WTC11 (cell line): ENCODE results near the gene FXYD7. TPM values are rescaled to one million over a fixed set of nuclear protein-coding genes. Genes with fewer than 3 reads are reported as not detected.
A peak's percentile ranks its signal among the peaks of the same experiment; 100 is the strongest.

Source experiments
- ATAC-seq: fragments of 200-7000 bp; cut with Tn5 transposase; 2 replicates; pipeline ENCODE4 v1.10.0; 2021; ENCODE audit warnings: mild to moderate bottlenecking, moderate library complexity
- CTCF ChIA-PET: fragments of 300-600 bp; sonication (Branson Sonifier 250); formaldehyde crosslinking; loops from one replicate; lab custom pipeline; 2021; ENCODE audit warnings: antibody characterized with exemption; lab: Charles Lee
- POLR2A ChIA-PET: fragments of 350-600 bp; sonication (Branson Sonifier 250); formaldehyde crosslinking; loops from one replicate; lab custom pipeline; 2021; ENCODE audit warnings: antibody characterized with exemption; lab: Charles Lee
- DNase-seq: peaks from one replicate; pipeline ENCODE4 v3.0.0; 2021; ENCODE audit warnings: low spot score
- H3K27ac Mint-ChIP-seq: 2 replicates; pipeline ENCODE4 v1.8.0; 2021; ENCODE audit warnings: mixed read lengths
- H3K27me3 Mint-ChIP-seq: 2 replicates; pipeline ENCODE4 v1.8.0; 2021; ENCODE audit warnings: low read depth, mild to moderate bottlenecking, moderate library complexity, mixed read lengths
- H3K36me3 Mint-ChIP-seq: 2 replicates; pipeline ENCODE4 v1.8.0; 2021; ENCODE audit warnings: mixed read lengths
- H3K4me1 Mint-ChIP-seq: 2 replicates; pipeline ENCODE4 v1.8.0; 2022; ENCODE audit warnings: mixed read lengths
- H3K4me3 Mint-ChIP-seq: 2 replicates; pipeline ENCODE4 v1.8.0; 2021; ENCODE audit warnings: mild to moderate bottlenecking, moderate library complexity, mixed read lengths
- H3K9me3 Mint-ChIP-seq: 2 replicates; pipeline ENCODE4 v1.8.0; 2021; ENCODE audit warnings: mixed read lengths
- ESRRA ChIP-seq: sonication (generic); formaldehyde crosslinking; IDR thresholded peaks from 2 replicates; pipeline ENCODE4 v1.8.1; 2022; ENCODE audit warnings: mild to moderate bottlenecking, missing genetic modification reagents, borderline replicate concordance
- FOXP1 ChIP-seq: sonication (generic); formaldehyde crosslinking; IDR thresholded peaks from 2 replicates; pipeline ENCODE4 v1.8.0; 2022; ENCODE audit warnings: missing genetic modification reagents, mild to moderate bottlenecking, moderate library complexity, borderline replicate concordance
- OVOL2 ChIP-seq: fragments of 250-450 bp; sonication (Bioruptor Pico); IDR thresholded peaks from 2 replicates; pipeline ENCODE4 v1.9.0; 2021; ENCODE audit warnings: mild to moderate bottlenecking, borderline replicate concordance
- SMAD4 ChIP-seq: sonication (generic); formaldehyde crosslinking; IDR thresholded peaks from 2 replicates; pipeline ENCODE4 v1.8.0; 2022; ENCODE audit warnings: mild to moderate bottlenecking, missing genetic modification reagents
- ZBTB21 ChIP-seq: sonication (generic); formaldehyde crosslinking; IDR thresholded peaks from 2 replicates; pipeline ENCODE4 v1.8.1; 2023; ENCODE audit warnings: mild to moderate bottlenecking, missing genetic modification reagents, borderline replicate concordance
- ZNF317 ChIP-seq: sonication (generic); formaldehyde crosslinking; IDR thresholded peaks from 2 replicates; pipeline ENCODE4 v1.8.1; 2023; ENCODE audit warnings: low read depth, mild to moderate bottlenecking, moderate library complexity, missing genetic modification reagents, borderline replicate concordance
- ZNF416 ChIP-seq: fragments of 250-450 bp; sonication (Bioruptor Pico); IDR thresholded peaks from 2 replicates; pipeline ENCODE4 v1.9.0; 2021; ENCODE audit warnings: mild to moderate bottlenecking, inconsistent platforms
- total RNA-seq: library from RNA; stranded (reverse); gene quantifications from 3 replicates; pipeline ENCODE4 v1.2.3, GENCODE V29; 2021
- TF ChIP-seq, protein P1 (sequence below): sonication (generic); formaldehyde crosslinking; IDR thresholded peaks from 2 replicates; pipeline ENCODE4 v1.8.1; 2023; ENCODE audit warnings: mild to moderate bottlenecking, missing genetic modification reagents, borderline replicate concordance
- TF ChIP-seq, protein P2 (sequence below): sonication (generic); formaldehyde crosslinking; IDR thresholded peaks from 2 replicates; pipeline ENCODE4 v1.8.1; 2022; ENCODE audit warnings: low read depth, mild to moderate bottlenecking, moderate library complexity, missing genetic modification reagents, borderline replicate concordance
- TF ChIP-seq, protein P3 (sequence below): sonication (generic); formaldehyde crosslinking; IDR thresholded peaks from 2 replicates; pipeline ENCODE4 v1.8.1; 2023; ENCODE audit warnings: mild to moderate bottlenecking, missing genetic modification reagents
- TF ChIP-seq, protein P4 (sequence below): sonication (generic); formaldehyde crosslinking; IDR thresholded peaks from 2 replicates; pipeline ENCODE4 v1.8.0; 2022; ENCODE audit warnings: mild to moderate bottlenecking, missing genetic modification reagents
- TF ChIP-seq, protein P5 (sequence below): sonication (generic); formaldehyde crosslinking; IDR thresholded peaks from 2 replicates; pipeline ENCODE4 v1.8.0; 2022; ENCODE audit warnings: mild to moderate bottlenecking, missing genetic modification reagents
- TF ChIP-seq, protein P6 (sequence below): fragments of 200-600 bp; IDR thresholded peaks from 2 replicates; pipeline ENCODE4 v1.8.0; 2022; ENCODE audit warnings: antibody characterized with exemption
- TF ChIP-seq, protein P7 (sequence below): sonication (generic); formaldehyde crosslinking; IDR thresholded peaks from 2 replicates; pipeline ENCODE4 v1.8.1; 2022; ENCODE audit warnings: low read depth, missing genetic modification reagents, borderline replicate concordance

The FXYD7 gene
- total RNA-seq, 1 experiment from 2014 or later = 16.7 TPM

DNA sequence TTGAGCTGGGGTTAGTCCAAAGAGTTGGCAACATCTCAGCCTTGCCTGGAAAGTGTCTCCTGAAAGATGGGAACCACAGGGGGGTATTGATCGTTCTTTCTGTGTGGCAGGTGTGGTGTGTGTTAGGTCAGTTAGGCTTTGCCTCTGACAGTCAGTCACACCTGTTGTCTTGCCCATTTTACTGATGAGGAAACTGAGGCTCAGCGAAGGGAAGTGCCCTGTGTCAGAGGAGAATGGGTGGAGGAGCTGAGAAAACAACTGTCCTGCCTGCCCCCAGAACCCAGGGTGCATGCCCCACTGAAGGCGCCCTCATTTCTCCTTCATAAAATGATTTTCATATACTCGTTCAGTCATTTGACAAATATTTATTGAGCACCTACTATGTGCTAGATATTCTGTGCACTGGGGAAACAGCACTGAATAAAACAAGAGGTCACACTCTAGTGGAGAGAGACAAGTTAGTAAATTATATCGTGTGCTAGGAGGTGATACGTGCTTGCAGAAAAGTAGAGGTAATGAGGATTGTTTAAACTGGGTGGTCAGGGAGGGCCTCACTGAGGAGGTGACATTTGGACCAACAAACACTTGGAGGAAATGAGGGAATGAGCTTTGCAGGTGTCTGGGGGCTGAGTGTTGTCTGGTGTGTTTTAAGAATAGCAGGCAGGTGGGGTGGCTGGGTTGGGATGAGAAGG is 13.1 kb downstream of the FXYD7 start:
- H3K4me3 Mint-ChIP-seq = peak overlapping the region; percentile 97
- ChIA-PET CTCF (interaction anchor here (1.0 kb wide), 1 partner anchor 15 kb away, joined by 3 read pairs; no protein-coding TSS in a partner anchor), POLR2A (no interaction called here)
- no peaks in the 10 kb centered on the region for H3K9me3 Mint-ChIP-seq
- no peaks in the 10 kb centered on the region for H3K27me3 Mint-ChIP-seq
- DNase-seq (no peak), ATAC-seq (no peak)
- TF ChIP-seq, protein P1, sequence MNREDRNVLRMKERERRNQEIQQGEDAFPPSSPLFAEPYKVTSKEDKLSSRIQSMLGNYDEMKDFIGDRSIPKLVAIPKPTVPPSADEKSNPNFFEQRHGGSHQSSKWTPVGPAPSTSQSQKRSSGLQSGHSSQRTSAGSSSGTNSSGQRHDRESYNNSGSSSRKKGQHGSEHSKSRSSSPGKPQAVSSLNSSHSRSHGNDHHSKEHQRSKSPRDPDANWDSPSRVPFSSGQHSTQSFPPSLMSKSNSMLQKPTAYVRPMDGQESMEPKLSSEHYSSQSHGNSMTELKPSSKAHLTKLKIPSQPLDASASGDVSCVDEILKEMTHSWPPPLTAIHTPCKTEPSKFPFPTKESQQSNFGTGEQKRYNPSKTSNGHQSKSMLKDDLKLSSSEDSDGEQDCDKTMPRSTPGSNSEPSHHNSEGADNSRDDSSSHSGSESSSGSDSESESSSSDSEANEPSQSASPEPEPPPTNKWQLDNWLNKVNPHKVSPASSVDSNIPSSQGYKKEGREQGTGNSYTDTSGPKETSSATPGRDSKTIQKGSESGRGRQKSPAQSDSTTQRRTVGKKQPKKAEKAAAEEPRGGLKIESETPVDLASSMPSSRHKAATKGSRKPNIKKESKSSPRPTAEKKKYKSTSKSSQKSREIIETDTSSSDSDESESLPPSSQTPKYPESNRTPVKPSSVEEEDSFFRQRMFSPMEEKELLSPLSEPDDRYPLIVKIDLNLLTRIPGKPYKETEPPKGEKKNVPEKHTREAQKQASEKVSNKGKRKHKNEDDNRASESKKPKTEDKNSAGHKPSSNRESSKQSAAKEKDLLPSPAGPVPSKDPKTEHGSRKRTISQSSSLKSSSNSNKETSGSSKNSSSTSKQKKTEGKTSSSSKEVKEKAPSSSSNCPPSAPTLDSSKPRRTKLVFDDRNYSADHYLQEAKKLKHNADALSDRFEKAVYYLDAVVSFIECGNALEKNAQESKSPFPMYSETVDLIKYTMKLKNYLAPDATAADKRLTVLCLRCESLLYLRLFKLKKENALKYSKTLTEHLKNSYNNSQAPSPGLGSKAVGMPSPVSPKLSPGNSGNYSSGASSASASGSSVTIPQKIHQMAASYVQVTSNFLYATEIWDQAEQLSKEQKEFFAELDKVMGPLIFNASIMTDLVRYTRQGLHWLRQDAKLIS (CRISPR knock-in tag) = no peak
- TF ChIP-seq SMAD4 (CRISPR knock-in tag) = no peak
- peak overlapping the region; percentile 50; the same call in 1 of the 2 replicates for H3K27ac Mint-ChIP-seq
- H3K36me3 Mint-ChIP-seq = peaks cover 50% of the 10 kb centered on the region
- H3K4me1 Mint-ChIP-seq = peaks cover 43% of the 10 kb centered on the region

DNA sequence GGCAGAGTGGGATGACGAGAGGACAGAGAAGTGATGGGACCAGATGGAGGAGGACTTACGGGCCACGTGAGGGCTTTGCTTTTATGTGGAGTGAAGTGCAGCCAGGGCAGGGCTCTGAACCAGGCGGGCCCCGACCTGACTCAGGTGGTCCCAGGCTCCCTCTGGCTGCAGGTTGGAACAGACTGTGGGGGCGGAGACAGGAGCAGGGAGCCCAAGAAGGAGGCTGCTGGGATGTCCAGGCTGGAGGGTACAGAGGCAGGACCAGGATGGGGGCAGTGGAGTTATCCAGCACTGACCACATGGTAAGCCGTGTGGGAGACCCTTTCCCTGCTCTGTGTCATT is 13.6 kb downstream of the FXYD7 start:
- ATAC-seq (no peak), DNase-seq (no peak)
- Mint-ChIP-seq H3K27me3 (no peaks in the 10 kb centered on the region), H3K9me3 (peaks cover 5% of the 10 kb centered on the region), H3K4me1 (peaks cover 38% of the 10 kb centered on the region), H3K27ac (no peak overlapping the region), H3K4me3 (peak overlapping the region; percentile 97), H3K36me3 (peaks cover 55% of the 10 kb centered on the region)
- ChIA-PET POLR2A (no interaction called here), CTCF (interaction anchor here (1.0 kb wide), 1 partner anchor 15 kb away, joined by 3 read pairs; no protein-coding TSS in a partner anchor)
- TF ChIP-seq OVOL2 (no peak), ESRRA (no peak), ZNF317 (CRISPR knock-in tag) (no peak)
- TF ChIP-seq, protein P2, sequence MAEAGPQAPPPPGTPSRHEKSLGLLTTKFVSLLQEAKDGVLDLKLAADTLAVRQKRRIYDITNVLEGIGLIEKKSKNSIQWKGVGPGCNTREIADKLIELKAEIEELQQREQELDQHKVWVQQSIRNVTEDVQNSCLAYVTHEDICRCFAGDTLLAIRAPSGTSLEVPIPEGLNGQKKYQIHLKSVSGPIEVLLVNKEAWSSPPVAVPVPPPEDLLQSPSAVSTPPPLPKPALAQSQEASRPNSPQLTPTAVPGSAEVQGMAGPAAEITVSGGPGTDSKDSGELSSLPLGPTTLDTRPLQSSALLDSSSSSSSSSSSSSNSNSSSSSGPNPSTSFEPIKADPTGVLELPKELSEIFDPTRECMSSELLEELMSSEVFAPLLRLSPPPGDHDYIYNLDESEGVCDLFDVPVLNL (CRISPR knock-in tag) = no peak
- TF ChIP-seq, protein P3, sequence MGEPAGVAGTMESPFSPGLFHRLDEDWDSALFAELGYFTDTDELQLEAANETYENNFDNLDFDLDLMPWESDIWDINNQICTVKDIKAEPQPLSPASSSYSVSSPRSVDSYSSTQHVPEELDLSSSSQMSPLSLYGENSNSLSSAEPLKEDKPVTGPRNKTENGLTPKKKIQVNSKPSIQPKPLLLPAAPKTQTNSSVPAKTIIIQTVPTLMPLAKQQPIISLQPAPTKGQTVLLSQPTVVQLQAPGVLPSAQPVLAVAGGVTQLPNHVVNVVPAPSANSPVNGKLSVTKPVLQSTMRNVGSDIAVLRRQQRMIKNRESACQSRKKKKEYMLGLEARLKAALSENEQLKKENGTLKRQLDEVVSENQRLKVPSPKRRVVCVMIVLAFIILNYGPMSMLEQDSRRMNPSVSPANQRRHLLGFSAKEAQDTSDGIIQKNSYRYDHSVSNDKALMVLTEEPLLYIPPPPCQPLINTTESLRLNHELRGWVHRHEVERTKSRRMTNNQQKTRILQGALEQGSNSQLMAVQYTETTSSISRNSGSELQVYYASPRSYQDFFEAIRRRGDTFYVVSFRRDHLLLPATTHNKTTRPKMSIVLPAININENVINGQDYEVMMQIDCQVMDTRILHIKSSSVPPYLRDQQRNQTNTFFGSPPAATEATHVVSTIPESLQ (CRISPR knock-in tag) = no peak

DNA sequence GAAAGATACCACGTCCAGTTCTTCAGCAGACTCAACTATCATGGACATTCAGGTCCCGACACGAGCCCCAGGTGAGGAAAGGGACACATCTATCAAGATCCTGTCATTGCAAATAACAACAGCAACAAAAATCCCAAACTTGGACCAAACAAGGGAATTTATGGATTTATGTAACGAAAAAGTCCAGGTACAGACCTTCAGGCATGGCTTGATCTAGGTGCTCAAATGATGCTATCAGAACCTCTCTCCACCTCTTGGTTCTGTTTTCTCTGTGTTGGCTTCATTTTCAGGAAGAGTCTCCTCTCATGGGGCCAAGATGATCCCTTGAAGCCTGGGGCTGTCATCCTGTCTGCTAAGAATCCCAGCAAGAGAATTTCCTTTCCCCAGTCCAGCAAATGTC is 14.4 kb downstream of the FXYD7 start:
- ATAC-seq = no peak
- no peaks in the 10 kb centered on the region for H3K27me3 Mint-ChIP-seq
- TF ChIP-seq, protein P4, sequence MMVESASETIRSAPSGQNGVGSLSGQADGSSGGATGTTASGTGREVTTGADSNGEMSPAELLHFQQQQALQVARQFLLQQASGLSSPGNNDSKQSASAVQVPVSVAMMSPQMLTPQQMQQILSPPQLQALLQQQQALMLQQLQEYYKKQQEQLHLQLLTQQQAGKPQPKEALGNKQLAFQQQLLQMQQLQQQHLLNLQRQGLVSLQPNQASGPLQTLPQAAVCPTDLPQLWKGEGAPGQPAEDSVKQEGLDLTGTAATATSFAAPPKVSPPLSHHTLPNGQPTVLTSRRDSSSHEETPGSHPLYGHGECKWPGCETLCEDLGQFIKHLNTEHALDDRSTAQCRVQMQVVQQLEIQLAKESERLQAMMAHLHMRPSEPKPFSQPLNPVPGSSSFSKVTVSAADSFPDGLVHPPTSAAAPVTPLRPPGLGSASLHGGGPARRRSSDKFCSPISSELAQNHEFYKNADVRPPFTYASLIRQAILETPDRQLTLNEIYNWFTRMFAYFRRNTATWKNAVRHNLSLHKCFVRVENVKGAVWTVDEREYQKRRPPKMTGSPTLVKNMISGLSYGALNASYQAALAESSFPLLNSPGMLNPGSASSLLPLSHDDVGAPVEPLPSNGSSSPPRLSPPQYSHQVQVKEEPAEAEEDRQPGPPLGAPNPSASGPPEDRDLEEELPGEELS (CRISPR knock-in tag) = no peak
- TF ChIP-seq ZBTB21 (no peak), ZNF416 (no peak), FOXP1 (CRISPR knock-in tag) (no peak), ESRRA (no peak)
- TF ChIP-seq, protein P5, sequence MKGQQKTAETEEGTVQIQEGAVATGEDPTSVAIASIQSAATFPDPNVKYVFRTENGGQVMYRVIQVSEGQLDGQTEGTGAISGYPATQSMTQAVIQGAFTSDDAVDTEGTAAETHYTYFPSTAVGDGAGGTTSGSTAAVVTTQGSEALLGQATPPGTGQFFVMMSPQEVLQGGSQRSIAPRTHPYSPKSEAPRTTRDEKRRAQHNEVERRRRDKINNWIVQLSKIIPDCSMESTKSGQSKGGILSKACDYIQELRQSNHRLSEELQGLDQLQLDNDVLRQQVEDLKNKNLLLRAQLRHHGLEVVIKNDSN (CRISPR knock-in tag) = no peak
- TF ChIP-seq, protein P6, sequence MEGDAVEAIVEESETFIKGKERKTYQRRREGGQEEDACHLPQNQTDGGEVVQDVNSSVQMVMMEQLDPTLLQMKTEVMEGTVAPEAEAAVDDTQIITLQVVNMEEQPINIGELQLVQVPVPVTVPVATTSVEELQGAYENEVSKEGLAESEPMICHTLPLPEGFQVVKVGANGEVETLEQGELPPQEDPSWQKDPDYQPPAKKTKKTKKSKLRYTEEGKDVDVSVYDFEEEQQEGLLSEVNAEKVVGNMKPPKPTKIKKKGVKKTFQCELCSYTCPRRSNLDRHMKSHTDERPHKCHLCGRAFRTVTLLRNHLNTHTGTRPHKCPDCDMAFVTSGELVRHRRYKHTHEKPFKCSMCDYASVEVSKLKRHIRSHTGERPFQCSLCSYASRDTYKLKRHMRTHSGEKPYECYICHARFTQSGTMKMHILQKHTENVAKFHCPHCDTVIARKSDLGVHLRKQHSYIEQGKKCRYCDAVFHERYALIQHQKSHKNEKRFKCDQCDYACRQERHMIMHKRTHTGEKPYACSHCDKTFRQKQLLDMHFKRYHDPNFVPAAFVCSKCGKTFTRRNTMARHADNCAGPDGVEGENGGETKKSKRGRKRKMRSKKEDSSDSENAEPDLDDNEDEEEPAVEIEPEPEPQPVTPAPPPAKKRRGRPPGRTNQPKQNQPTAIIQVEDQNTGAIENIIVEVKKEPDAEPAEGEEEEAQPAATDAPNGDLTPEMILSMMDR = no peak
- TF ChIP-seq, protein P7, sequence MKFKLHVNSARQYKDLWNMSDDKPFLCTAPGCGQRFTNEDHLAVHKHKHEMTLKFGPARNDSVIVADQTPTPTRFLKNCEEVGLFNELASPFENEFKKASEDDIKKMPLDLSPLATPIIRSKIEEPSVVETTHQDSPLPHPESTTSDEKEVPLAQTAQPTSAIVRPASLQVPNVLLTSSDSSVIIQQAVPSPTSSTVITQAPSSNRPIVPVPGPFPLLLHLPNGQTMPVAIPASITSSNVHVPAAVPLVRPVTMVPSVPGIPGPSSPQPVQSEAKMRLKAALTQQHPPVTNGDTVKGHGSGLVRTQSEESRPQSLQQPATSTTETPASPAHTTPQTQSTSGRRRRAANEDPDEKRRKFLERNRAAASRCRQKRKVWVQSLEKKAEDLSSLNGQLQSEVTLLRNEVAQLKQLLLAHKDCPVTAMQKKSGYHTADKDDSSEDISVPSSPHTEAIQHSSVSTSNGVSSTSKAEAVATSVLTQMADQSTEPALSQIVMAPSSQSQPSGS (CRISPR knock-in tag) = no peak
- peaks cover 11% of the 10 kb centered on the region for H3K9me3 Mint-ChIP-seq
- no peak for DNase-seq
- H3K36me3 Mint-ChIP-seq = peaks cover 63% of the 10 kb centered on the region
- CTCF ChIA-PET = interaction anchor here (1.2 kb wide), 1 partner anchor 16 kb away, joined by 3 read pairs; no protein-coding TSS in a partner anchor
- no peak overlapping the region for H3K4me3 Mint-ChIP-seq
- no peak overlapping the region for H3K27ac Mint-ChIP-seq
- peaks cover 30% of the 10 kb centered on the region for H3K4me1 Mint-ChIP-seq
- POLR2A ChIA-PET = no interaction called here
